WI38 (cell line): ENCODE results near the gene RPH3AL.
"Not testable (repeated sequence)": the region's sequence is repeated elsewhere in the genome, so short reads cannot be mapped to it uniquely, and the experiment has no call there.

Experiments used
- H3K4me3 ChIP-seq: 2 replicates; pipeline ENCODE4 v1.5.1; 2011; ENCODE audit warnings: low read depth, mild to moderate bottlenecking, control low read depth, low read length
- CTCF ChIP-seq: IDR thresholded peaks from 2 replicates; pipeline ENCODE4 v1.5.1; 2012; ENCODE audit warnings: low read depth, mild to moderate bottlenecking, control low read depth, low read length

The RPH3AL gene

GRCh38 chr17:208429-208828 lies 144.2 kb downstream of the RPH3AL start:
- no peak overlapping the region for H3K4me3 ChIP-seq
- no peak for TF ChIP-seq CTCF

- no peak for TF ChIP-seq CTCF
- no peak overlapping the region for H3K4me3 ChIP-seq
These were observed 144.8 kb downstream of the RPH3AL start for GRCh38 chr17:207775-208174.

GRCh38 chr17:206941-207560 lies 145.6 kb downstream of the RPH3AL start:
- TF ChIP-seq CTCF, result no peak
- no peak overlapping the region for H3K4me3 ChIP-seq

- not testable (repeated sequence) for H3K4me3 ChIP-seq
These were observed 146.1 kb downstream of the RPH3AL start for GRCh38 chr17:206484-206883.

- no peak for TF ChIP-seq CTCF
- no peak overlapping the region for H3K4me3 ChIP-seq
These were observed 146.8 kb downstream of the RPH3AL start for GRCh38 chr17:205817-206216.

- TF ChIP-seq CTCF, result no peak
- H3K4me3 ChIP-seq, result no peak overlapping the region
These were observed 147.4 kb downstream of the RPH3AL start for GRCh38 chr17:205148-205669.

GRCh38 chr17:204427-205147 lies 148.0 kb downstream of the RPH3AL start:
- TF ChIP-seq CTCF, result no peak
- H3K4me3 ChIP-seq, result no peak overlapping the region
